Keratinocyte (primary cell): ENCODE measurements around the gene RASL12. TPM values are rescaled to one million over a fixed set of nuclear protein-coding genes. Genes with fewer than 3 reads are reported as not detected.

Source experiments
- DNase-seq: peaks from one replicate; pipeline ENCODE4 v3.0.0-alpha.2; 2011; ENCODE audit warnings: low read depth, missing footprints, low spot score
- FAIRE-seq: peaks from 2 replicates; lab custom pipeline; 2011; peaks lifted over from hg19 to GRCh38; lab: Jason Lieb, UNC
- H2AFZ ChIP-seq: 2 replicates; pipeline ENCODE4 v1.6.0; 2012; ENCODE audit warnings: low read length, control low read depth, inconsistent platforms; ENCODE audit not compliant: control insufficient read depth
- H3K27ac ChIP-seq: 2 replicates; pipeline ENCODE4 v1.5.1; 2011; ENCODE audit warnings: low read length; ENCODE audit not compliant: control insufficient read depth, insufficient read depth
- H3K27me3 ChIP-seq: 3 replicates; pipeline ENCODE4 v1.6.0; 2011; ENCODE audit warnings: low read length; ENCODE audit not compliant: control insufficient read depth, insufficient read depth; ENCODE audit errors: extremely low read depth
- H3K36me3 ChIP-seq, 2 experiments: 2 replicates in 1 of 2; 3 replicates in 1 of 2; pipeline ENCODE4 v1.5.1; 2011; ENCODE audit warnings: low read length in 2 of 2, mild to moderate bottlenecking in 1 of 2; ENCODE audit not compliant: control insufficient read depth in 2 of 2, insufficient read depth in 2 of 2; ENCODE audit errors: extremely low read depth in 1 of 2
- H3K4me1 ChIP-seq: 3 replicates; pipeline ENCODE4 v1.5.1; 2011; ENCODE audit warnings: low read length; ENCODE audit not compliant: control insufficient read depth, insufficient read depth; ENCODE audit errors: extremely low read depth
- H3K4me2 ChIP-seq: 3 replicates; pipeline ENCODE4 v1.6.0; 2011; ENCODE audit warnings: low read depth, low read length; ENCODE audit not compliant: control insufficient read depth, insufficient read depth; ENCODE audit errors: extremely low read depth
- H3K4me3 ChIP-seq, 3 experiments: fragments of 200-600 bp in 1 of 3; sonication (generic) in 1 of 3; 2 replicates in 2 of 3; 3 replicates in 1 of 3; pipeline ENCODE4 v1.5.1; 2011 to 2016; ENCODE audit warnings: low read length in 3 of 3, mild to moderate bottlenecking in 3 of 3, control low read depth in 2 of 3, inconsistent platforms in 1 of 3, low read depth in 1 of 3, mixed read lengths in 1 of 3, mixed run types in 1 of 3, moderate library complexity in 1 of 3; ENCODE audit not compliant: control insufficient read depth in 2 of 3, insufficient read depth in 2 of 3; ENCODE audit errors: extremely low read depth in 1 of 3
- H3K79me2 ChIP-seq: 2 replicates; pipeline ENCODE4 v1.6.0; 2012; ENCODE audit warnings: low read length; ENCODE audit not compliant: control insufficient read depth, insufficient read depth
- H3K9ac ChIP-seq: 3 replicates; pipeline ENCODE4 v1.6.0; 2011; ENCODE audit warnings: low read length; ENCODE audit not compliant: control insufficient read depth, insufficient read depth; ENCODE audit errors: extremely low read depth
- H3K9me1 ChIP-seq: 3 replicates; pipeline ENCODE4 v1.6.0; 2011; ENCODE audit warnings: low read length; ENCODE audit not compliant: control insufficient read depth, insufficient read depth; ENCODE audit errors: extremely low read depth
- H3K9me3 ChIP-seq: 2 replicates; pipeline ENCODE4 v1.5.1; 2012; ENCODE audit warnings: low read depth, low read length; ENCODE audit not compliant: control insufficient read depth
- H4K20me1 ChIP-seq: 3 replicates; pipeline ENCODE4 v1.6.0; 2011; ENCODE audit warnings: low read length; ENCODE audit not compliant: control insufficient read depth, insufficient read depth; ENCODE audit errors: extremely low read depth
- CTCF ChIP-seq, 3 experiments: IDR thresholded peaks in 1 of 3; conservative IDR thresholded peaks in 1 of 3; optimal IDR thresholded peaks in 1 of 3; 2 replicates in 2 of 3; 3 replicates in 1 of 3; pipeline versions ENCODE3 to v1.5.1; 2011; ENCODE audit warnings: low read length in 3 of 3, mild to moderate bottlenecking in 3 of 3, moderate library complexity in 2 of 3, control low read depth in 1 of 3, inconsistent platforms in 1 of 3; ENCODE audit not compliant: insufficient read depth in 2 of 3; ENCODE audit errors: extremely low read depth in 1 of 3
- EZH2 ChIP-seq: IDR thresholded peaks from one replicate; pipeline ENCODE4 v1.6.1; 2012; ENCODE audit warnings: inconsistent platforms, mild to moderate bottlenecking, low read length, moderate library complexity
- dilution Hi-C: fragments of 300-500 bp; cut with MboI; formaldehyde crosslinking; loops from one replicate; pipeline ENCODE4 v1.7.0; 2020; ENCODE audit warnings: low sequenced_read_pairs; ENCODE audit not compliant: extremely low pct_ligation_motif_present
- polyA plus RNA-seq, 5 experiments: library from polyadenylated mRNA; depleted of rRNA in 3 of 5; stranded (reverse) in 3 of 5; stranded (forward) in 1 of 5; unstranded in 1 of 5; fragments of >200 nt; gene quantifications; 1 replicate in 1 of 5; 2 replicates in 3 of 5; 3 replicates in 1 of 5; pipeline versions ENCODE4 v1.2.1 to v1.2.3, GENCODE V29; 2011 to 2012; ENCODE audit warnings: missing spikeins in 2 of 5, low read depth in 1 of 5, low replicate concordance in 1 of 5

Gene RASL12
- polyA plus RNA-seq, 1 donor (not counting 4 experiments of a cell fraction or from before 2014, with no cell fraction given): not detected

GRCh38 chr15:65072617-65073016 lies 4.8 kb upstream of the RASL12 start:
- H3K9ac ChIP-seq: no peak overlapping the region
- H3K36me3 ChIP-seq: no peaks in the 10 kb centered on the region
- no peaks in the 10 kb centered on the region for H3K9me1 ChIP-seq
- H3K4me3 ChIP-seq: no peak overlapping the region
- DNase-seq (no peak), FAIRE-seq (no peak)
- H2AFZ ChIP-seq: no peak overlapping the region
- peaks cover 19% of the 10 kb centered on the region for H3K27me3 ChIP-seq
- H3K79me2 ChIP-seq: no peaks in the 10 kb centered on the region
- no peaks in the 10 kb centered on the region for H4K20me1 ChIP-seq
- no peak overlapping the region for H3K4me2 ChIP-seq
- no peak overlapping the region for H3K27ac ChIP-seq
- dilution Hi-C loops: no loop called here
- no peaks in the 10 kb centered on the region for H3K9me3 ChIP-seq
- no peaks in the 10 kb centered on the region for H3K4me1 ChIP-seq
- no peak for TF ChIP-seq EZH2
- TF ChIP-seq CTCF (optimal IDR thresholded peaks at IDR 0.05 in 1 of 3, IDR thresholded peaks at IDR 0.05 in 1 of 3, conservative IDR thresholded peaks at IDR 0.05 in 1 of 3; ENCODE audit: extremely low read depth in 1 of 3, insufficient read depth in 2 of 3, low read length in 3 of 3): no peak

- Histone ChIP-seq H3K9ac (no peak overlapping the region), H3K36me3 (no peaks in the 10 kb centered on the region), H3K4me3 (no peak overlapping the region), H2AFZ (no peak overlapping the region), H4K20me1 (no peaks in the 10 kb centered on the region), H3K4me1 (no peaks in the 10 kb centered on the region), H3K9me3 (no peaks in the 10 kb centered on the region), H3K27me3 (peaks cover 19% of the 10 kb centered on the region), H3K9me1 (no peaks in the 10 kb centered on the region), H3K79me2 (no peaks in the 10 kb centered on the region), H3K4me2 (no peak overlapping the region), H3K27ac (no peak overlapping the region)
- FAIRE-seq: no peak
- dilution Hi-C loops: no loop called here
- no peak for DNase-seq
- no peak for TF ChIP-seq CTCF (optimal IDR thresholded peaks at IDR 0.05 in 1 of 3, IDR thresholded peaks at IDR 0.05 in 1 of 3, conservative IDR thresholded peaks at IDR 0.05 in 1 of 3; ENCODE audit: extremely low read depth in 1 of 3, insufficient read depth in 2 of 3, low read length in 3 of 3)
- no peak for TF ChIP-seq EZH2
Measured at GRCh38 chr15:65072027-65072426, 4.2 kb upstream of the RASL12 start.
